Right renal pelvis (tissue), 4 donors: ENCODE data around the gene CDK10. TPM values are rescaled to one million over a fixed set of nuclear protein-coding genes. Genes with fewer than 3 reads are reported as not detected.
"Not testable (repeated sequence)": the region's sequence is repeated elsewhere in the genome, so short reads cannot be mapped to it uniquely, and the experiment has no call there.

Source experiments
- DNase-seq, 4 donors: peaks; one replicate each; pipeline ENCODE4 v3.0.0-alpha.2; 2013; ENCODE audit warnings: low read depth in 4 of 4, low spot score in 3 of 4, missing footprints in 1 of 4
- polyA plus RNA-seq, 4 donors: library from polyadenylated mRNA; unstranded; fragments of 120-200 nt; gene quantifications; one replicate each; pipeline ENCODE4 v1.2.1, GENCODE V29; 2013; ENCODE audit not compliant: insufficient read length in 4 of 4

CDK10 gene
- polyA plus RNA-seq, 4 donors = 91.2 to 110 (median 99.6) TPM

DNA sequence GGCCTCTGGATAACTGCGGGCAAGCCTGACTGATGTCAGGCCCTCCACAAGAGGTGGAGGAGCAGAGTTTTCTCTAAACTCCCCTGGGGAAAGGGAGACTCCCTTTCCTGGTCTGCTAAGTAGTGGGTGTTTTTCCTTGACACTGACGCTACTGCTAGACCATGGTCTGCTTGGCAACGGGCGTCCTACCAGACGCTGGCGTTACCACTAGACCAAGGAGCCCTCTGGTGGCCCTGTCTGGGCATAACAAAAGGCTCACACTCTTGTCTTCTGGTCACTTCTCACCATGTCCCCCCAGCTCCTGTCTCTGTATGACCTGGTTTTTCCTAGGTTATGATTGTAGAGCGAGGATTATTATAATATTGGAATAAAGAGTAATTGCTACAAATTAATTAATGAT is 19.5 kb upstream of the CDK10 start:
- DNase-seq = not testable (repeated sequence)

DNA sequence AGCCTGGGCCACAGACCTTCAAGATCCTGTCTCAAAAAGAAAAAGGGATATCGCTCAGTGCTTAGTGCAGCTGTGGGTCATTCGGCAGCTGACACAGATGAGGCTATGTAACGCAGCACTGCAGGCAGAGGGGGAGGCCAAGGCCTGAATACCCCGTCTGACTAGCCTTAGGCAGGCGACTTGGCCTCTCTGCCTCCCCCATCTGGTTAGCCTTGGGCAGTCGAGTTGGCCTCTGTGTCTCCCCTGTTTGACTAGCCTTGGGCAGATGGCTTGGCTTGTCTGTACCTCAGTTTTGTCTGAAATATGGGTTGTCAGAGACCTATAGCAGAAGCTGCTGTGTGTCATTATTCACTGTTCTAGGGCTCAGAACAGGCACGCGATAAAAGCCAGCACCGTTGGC is 18.9 kb upstream of the CDK10 start:
- DNase-seq = no peak

DNA sequence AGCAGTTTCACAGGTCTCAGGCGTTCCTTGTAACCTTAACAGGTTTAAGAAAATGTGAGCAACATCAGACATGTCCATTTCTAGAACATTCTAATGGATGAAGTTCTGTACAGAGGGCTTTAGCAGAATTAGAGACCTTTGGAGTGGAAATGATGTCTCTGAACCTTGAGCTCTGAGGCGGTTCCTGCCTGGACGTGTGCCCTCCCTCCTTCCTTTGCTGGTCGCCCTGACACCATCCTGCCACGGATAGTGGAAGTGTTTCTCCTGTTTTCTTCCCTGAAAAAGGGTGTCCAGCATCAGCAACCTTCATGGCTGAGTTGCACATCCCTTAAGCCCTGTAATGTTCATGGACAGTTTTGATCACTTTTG is 17.7 kb upstream of the CDK10 start:
- DNase-seq = no peak

GRCh38 chr16:89669755-89670154 is 16.7 kb upstream of the CDK10 start:
- DNase-seq = no peak

- DNase-seq = no peak
Observed at GRCh38 chr16:89670496-89671431, 15.7 kb upstream of the CDK10 start.

DNA sequence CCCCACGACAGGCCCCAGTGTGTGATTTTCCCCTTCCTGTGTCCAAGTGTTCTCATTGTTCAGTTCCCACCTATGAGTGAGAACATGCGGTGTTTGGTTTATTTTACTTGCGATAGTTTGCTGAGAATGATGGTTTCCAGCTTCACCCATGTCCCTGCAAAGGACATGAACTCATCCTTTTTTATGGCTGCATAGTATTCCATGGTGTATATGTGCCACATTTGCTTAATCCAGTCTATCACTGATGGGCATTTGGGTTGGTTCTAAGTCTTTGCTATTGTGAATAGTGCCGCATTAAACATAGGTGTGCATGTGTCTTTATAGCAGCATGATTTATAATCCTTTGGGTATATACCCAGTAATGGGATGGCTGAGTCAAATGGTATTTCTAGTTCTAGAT is 14.9 kb upstream of the CDK10 start:
- DNase-seq = not testable (repeated sequence)

GRCh38 chr16:89672177-89672941 is 14.1 kb upstream of the CDK10 start:
- no peak for DNase-seq

GRCh38 chr16:89678258-89678657 is 8.2 kb upstream of the CDK10 start:
- DNase-seq = no peak

DNA sequence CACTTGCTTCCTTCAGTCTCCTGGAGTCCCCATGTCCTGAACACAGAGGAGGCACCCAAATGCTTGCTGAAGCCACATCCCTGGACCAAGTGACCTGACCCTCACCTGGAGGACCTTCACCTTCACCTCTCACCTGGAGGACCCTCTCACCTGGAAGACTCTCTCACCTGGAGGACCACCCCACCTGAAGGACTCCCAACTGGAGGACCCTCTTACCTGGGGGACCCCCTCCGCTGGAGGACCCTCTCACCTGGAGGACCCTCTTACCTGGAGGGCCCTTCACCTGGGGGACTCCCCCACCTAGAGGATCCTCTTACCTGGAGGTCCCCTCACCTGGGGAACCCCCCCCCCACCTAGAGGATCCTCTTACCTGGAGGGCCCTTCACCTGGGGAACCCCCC is 573 bp upstream of the CDK10 start:
- no peak for DNase-seq

DNA sequence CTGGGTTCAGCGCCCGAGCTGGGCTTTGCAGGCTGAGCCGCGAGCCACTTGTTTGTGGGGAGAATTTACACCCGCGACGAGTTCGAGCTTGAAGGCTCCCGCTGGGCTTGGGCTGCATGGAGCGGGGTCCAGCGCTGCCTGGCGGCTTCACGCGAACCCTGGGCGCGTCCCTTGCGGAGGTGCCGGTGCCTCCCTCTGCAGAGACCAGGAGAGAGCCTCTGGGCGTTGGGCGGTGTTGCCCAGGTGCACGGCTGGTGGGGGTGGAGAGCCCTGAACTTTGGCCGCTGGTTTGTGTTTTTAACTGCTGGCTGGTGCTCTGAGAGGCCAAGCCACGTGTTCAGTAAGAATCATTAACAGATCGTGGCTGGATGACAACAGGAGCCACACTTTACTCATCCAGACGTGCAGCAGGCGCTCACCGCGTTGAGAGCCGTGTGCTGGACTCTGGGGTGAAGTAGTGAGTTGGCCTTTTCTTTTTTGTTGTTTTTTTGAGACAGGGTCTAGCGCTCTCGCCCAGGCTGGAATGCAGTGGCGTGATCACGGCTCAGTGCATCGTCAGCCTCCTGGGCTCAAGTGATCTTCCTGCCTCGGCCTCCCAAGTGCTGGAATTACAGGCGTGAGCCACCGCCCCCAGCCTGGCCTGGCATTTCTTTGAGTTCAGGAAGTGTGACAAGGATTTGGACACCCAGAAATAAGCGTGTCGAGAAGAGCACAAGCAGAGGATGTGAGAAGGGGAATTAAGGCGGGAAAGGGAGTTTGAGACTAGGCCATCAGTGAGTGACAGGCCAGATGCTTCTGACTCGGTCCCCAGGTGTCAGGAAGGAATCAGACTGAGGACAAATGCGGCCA is 827 bp downstream of the CDK10 start:
- peak in 1 of 4 donors; percentile 49 for DNase-seq

DNA sequence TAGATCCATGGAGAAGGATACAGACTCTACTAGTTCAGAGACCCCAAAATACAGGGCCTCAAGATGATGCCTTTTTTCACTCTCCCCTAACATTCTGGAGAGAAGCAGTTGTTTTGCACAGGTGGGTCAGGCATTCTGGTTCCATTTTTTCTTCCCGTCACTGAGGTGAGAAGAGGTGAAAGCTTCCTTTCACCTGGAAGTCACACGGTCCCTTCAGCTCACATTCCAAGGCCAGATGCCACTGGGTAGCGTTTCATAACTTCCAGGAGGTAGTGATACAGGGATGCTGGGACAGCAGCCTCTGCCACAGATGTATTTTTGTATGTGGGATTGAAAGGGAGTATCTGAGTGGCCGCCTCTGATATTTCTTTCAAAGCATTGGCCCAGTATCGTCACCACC is 1.9 kb downstream of the CDK10 start:
- no peak for DNase-seq

GRCh38 chr16:89689142-89689541 is 2.7 kb downstream of the CDK10 start:
- no peak for DNase-seq

DNA sequence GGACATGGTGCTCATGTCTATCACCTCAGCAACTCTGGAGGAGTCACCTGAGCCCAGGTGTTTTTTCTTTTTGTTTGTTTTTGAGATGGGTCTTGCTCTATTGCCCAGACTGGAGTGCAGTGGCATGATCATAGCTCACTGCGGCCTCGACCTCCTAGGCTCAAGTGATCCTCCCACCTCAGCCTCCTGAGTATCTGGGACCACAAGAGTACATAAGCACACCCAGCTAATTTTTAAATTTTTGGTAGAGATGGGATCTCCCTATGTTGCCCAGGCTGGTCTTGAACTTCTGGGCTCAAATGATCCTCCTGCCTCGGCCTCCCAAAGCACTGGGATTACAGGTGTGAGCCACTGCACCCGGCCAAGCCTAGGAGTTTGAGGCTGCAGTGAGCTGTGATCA is 3.1 kb downstream of the CDK10 start:
- not testable (repeated sequence) for DNase-seq

DNA sequence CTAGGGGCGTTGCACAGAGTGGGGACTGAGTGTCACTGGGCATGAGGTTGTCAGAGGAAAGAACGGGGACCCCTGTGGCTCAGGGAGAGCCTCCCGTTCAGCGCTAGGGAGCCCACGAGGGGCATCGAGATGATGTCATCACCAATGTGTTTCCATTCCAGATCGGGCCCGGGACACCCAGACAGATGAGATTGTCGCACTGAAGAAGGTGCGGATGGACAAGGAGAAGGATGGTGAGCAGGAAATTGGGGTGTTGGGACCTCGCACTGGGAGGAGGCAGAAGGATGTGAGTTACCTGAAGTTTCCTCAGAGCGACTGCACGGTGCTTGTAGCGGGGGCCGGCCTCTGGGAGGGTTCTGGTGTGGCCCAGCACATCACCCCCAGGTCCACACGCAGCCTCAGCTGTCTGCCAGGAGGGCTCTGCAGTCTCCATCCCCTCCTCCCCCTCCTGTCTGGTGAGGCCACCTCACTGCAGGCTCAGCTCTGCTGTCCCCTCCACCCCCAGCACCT is 4.0 kb downstream of the CDK10 start:
- no peak for DNase-seq

DNA sequence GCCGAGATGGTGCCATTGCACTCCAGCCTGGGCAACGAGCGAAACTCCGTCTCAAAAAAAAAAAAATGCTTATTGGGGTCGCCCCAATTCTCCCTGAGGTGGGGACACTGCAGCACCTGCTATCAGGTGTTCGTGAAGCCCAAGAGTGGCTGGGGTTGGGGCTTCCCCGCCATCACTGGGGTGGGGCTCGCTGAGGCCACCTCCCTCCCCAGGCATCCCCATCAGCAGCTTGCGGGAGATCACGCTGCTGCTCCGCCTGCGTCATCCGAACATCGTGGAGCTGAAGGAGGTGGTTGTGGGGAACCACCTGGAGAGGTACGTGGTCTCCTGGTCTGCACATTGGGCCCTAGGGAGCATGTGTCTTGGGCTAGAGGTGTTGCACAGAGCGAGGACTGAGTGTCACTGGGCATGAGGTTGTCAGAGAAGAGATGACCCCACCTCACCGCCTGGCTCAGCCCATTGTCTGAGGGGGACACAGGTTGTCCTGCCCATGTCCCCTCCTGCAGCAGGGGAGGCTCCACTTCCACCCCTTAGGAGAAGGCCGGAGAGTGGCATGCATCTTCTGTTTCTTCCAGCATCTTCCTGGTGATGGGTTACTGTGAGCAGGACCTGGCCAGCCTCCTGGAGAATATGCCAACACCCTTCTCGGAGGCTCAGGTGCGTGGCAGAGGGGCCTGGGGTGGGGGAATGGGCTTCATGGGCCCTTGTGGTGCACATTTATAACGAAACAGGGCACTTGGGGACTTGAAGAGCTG is 4.9 kb downstream of the CDK10 start:
- no peak for DNase-seq

DNA sequence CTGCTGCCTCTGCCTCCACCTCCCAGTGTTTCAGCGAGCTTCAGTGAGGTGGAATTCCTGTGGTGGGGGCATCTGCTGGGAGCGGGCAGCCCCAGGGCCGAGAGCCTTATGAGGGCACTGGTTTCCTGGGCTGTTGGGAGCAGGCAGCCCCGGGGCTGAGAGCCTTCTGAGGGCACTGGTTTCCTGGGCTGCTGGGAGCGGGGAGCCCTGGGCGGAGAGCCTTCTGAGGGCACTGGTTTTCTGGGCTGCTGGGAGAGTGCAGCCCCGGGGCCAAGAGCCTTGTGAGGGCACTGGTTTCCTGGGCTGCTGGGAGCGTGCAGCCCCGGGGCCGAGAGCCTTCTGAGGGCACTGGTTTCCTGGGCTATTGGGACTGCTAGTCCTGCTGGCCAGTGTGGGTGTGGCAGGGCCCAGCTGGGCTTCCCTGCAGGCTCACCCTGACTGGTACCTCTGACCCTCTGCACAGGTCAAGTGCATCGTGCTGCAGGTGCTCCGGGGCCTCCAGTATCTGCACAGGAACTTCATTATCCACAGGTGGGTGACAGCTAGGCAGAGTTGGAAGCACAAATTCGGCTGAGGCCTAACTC is 5.6 kb downstream of the CDK10 start:
- no peak for DNase-seq

GRCh38 chr16:89693289-89693731 is 6.8 kb downstream of the CDK10 start:
- no peak for DNase-seq

DNA sequence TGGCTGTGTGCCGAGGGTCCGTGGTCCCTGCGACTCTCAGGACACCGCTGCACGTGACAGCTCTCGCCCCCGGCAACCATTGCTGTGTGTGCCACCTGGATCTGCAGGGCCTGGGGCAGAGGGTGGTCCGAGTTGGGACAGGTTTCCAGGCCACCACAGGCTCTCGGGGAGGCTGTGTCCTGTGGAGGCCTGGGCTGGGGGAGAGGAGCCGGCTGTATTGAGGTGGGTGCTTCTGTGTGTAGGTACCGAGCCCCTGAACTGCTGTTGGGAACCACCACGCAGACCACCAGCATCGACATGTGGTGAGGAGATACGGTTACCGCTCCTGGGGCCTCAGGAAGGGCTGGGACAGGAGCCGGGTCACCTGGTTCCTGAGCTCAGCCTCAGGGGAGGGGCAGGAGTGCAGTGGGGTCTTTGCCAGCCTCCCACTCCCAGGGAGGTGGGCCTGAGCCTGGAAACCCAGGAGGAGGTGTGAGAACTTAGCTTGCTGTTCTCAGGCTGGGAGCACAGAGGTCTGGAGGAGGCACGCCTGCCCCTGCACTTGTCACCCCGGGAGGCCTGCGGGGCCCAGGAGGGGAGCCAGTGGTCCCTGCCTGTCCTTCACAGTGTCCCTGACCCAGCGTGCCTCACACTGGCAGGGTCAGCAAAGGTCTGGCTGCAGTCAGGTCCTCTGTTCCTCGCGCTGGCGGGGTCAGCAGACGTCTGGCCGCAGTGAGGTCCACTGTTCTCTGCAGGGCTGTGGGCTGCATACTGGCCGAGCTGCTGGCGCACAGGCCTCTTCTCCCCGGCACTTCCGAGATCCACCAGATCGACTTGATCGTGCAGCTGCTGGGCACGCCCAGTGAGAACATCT is 7.7 kb downstream of the CDK10 start:
- no peak for DNase-seq

DNA sequence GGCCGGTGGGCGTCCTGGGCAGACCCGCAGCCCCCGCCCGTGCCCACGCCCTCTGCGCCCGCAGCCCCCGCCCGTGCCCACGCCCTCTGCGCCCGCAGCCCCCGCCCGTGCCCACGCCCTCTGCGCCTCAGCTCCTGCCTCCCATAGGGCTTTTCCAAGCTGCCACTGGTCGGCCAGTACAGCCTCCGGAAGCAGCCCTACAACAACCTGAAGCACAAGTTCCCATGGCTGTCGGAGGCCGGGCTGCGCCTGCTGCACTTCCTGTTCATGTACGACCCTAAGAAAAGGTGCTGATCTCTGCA is 8.2 kb downstream of the CDK10 start:
- not testable (repeated sequence) for DNase-seq
